ENCODE data around the gene ENTPD5. TPM values are rescaled to one million over a fixed set of nuclear protein-coding genes. Genes with fewer than 3 reads are reported as not detected.
"Not testable (repeated sequence)": the region's sequence is repeated elsewhere in the genome, so short reads cannot be mapped to it uniquely, and the experiment has no call there.

ENTPD5 gene
- total RNA-seq, 4 donors from 2014 or later, result 8.1 to 12.6 (median 10.0) TPM

GRCh38 chr14:74008843-74009499 lies 10.1 kb downstream of the ENTPD5 start:
- Histone ChIP-seq H3K27me3 (no peaks in the 10 kb centered on the region), H3K36me3 (peaks cover 0 to 10% of the 10 kb centered on the region in 2 donors), H3K27ac (no peak overlapping the region), H3K9me3 (no peaks in the 10 kb centered on the region), H3K4me1 (no peaks in the 10 kb centered on the region), H3K4me3 (replicated peaks in 1 of 3) (no peak overlapping the region)
- no peak for TF ChIP-seq CTCF (IDR thresholded peaks at IDR 0.05)
- TF ChIP-seq POLR2A (IDR thresholded peaks at IDR 0.05), result no peak
- intact Hi-C loops (cut with DNase I), result no loop called here
- 85 to 92% methylated on average over 2 of the region's 2 CpGs for WGBS, 2 donors
- DNase-seq, result no peak

- H3K4me3 ChIP-seq (replicated peaks in 1 of 3); H3K27me3 ChIP-seq; H3K4me1 ChIP-seq; H3K9me3 ChIP-seq; DNase-seq; intact Hi-C loops (cut with DNase I); H3K27ac ChIP-seq: not testable (repeated sequence)
- WGBS, 2 donors, result 95 to 98% methylated on average over 3 of the region's 3 CpGs
- H3K36me3 ChIP-seq, result peaks cover 0 to 10% of the 10 kb centered on the region in 2 donors
These were observed 13.4 kb downstream of the ENTPD5 start for GRCh38 chr14:74005664-74006063.

GRCh38 chr14:73998726-73999125 lies 20.4 kb downstream of the ENTPD5 start:
- Histone ChIP-seq H3K36me3 (no peaks in the 10 kb centered on the region), H3K4me1 (no peaks in the 10 kb centered on the region), H3K4me3 (replicated peaks in 1 of 3) (no peak overlapping the region), H3K9me3 (no peaks in the 10 kb centered on the region), H3K27me3 (no peaks in the 10 kb centered on the region), H3K27ac (no peak overlapping the region)
- intact Hi-C loops (cut with DNase I), result no loop called here
- DNase-seq, result no peak
- WGBS, 2 donors, result 90% methylated on average over 2 of the region's 2 CpGs
- TF ChIP-seq POLR2A (IDR thresholded peaks at IDR 0.05) (no peak), CTCF (IDR thresholded peaks at IDR 0.05) (no peak)

- no peaks in the 10 kb centered on the region for H3K4me1 ChIP-seq
- H3K27me3 ChIP-seq, result no peaks in the 10 kb centered on the region
- intact Hi-C loops (cut with DNase I), result no loop called here
- WGBS, 2 donors, result 93 to 95% methylated on average over 7 of the region's 7 CpGs
- no peaks in the 10 kb centered on the region for H3K36me3 ChIP-seq
- H3K9me3 ChIP-seq, result no peaks in the 10 kb centered on the region
- H3K27ac ChIP-seq, result no peak overlapping the region
- H3K4me3 ChIP-seq (replicated peaks in 1 of 3), result no peak overlapping the region
- DNase-seq, result no peak
- TF ChIP-seq CTCF (IDR thresholded peaks at IDR 0.05) (no peak), POLR2A (IDR thresholded peaks at IDR 0.05) (no peak)
These were observed 21.1 kb downstream of the ENTPD5 start for GRCh38 chr14:73997944-73998447.

DNA sequence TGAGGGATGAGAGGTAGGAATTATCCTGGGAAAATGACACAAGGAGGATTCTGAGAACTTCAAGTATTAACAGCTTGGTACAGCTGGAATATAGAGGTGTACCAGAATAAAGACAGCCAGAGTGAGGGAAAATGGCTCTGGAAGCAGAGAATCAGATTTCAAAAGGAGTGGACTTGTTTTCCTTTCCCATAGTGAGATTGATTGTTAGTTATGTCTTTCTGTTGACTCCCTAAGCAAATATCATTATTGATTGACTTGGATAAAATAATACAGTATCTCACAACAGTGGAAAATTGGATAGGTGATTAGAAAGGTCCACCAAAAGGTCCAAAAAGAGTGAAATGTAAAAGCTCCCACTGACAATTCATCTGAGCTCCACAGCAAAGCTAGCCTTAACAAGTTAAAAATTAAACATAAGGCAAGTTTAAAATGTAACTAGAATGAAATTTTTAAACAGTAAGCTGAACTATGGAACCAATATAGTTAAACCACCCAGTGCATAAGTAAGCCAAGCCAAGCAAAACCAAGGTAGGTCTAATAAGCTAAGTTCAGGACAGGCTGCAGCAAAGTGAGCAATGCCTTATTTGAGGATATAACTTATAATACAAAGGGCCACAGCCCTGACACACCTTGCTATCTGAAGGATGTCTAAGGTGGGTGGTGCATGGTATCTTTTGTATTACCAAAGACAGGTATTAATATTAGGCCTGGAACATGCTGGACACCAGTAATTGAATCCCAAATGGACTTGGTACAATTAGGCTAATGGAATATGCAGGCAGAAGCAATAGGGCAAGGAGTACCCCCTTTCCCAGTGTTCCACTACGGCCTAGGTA lies 21.8 kb downstream of the ENTPD5 start:
- Histone ChIP-seq H3K27me3 (no peaks in the 10 kb centered on the region), H3K9me3 (no peaks in the 10 kb centered on the region), H3K4me3 (replicated peaks in 1 of 3) (no peak overlapping the region), H3K27ac (no peak overlapping the region), H3K4me1 (no peaks in the 10 kb centered on the region), H3K36me3 (no peaks in the 10 kb centered on the region)
- TF ChIP-seq POLR2A (IDR thresholded peaks at IDR 0.05) (no peak), CTCF (IDR thresholded peaks at IDR 0.05) (no peak)
- 100% methylated on average over 1 of the region's 1 CpG for WGBS, 2 donors
- DNase-seq, result no peak
- intact Hi-C loops (cut with DNase I), result no loop called here

All from thyroid gland (tissue), 4 donors.